Measurements from ENCODE around the gene SPIN4.
"Not testable (repeated sequence)": the region's sequence is repeated elsewhere in the genome, so short reads cannot be mapped to it uniquely, and the experiment has no call there.

SPIN4 gene

DNA sequence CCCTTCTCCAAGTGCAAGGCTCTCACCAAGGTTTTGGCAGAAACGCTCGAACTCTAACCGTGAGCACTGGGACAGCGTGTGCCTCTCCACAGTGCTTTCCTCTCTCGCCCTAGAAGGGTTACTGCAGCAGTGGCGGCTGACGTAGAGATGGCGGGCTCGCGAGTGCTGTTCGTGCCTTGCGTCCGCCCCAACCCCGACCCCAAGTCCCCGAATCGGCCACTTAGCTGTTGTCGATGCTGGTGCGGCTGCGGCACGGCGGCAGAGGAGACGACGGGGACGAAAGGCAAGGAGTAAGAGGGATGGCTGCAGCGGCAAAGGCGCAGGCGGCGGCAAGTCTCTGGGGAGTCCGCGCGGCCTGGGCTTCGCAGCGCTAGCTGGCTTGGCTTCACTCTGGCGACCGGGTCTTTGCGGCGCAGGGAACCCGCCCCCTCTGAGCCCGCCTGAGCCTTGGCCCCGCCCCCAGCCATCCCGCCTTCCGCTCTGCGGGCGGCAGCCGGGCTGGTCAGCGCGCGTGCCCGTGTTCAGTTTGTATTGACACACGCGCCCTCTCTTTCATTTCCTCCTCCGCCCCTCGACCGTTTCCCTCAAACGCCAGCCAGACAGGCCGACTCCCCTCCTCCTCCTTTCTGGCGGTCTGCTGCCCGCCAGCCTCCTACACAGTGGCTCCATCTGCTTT lies at the start of gene SPIN4:
Gene SPIN4 (minus strand): TSS at position 392 of the 676 bp plus-strand sequence. CDS start 513 bp downstream, outside the sequence.
- in situ Hi-C loops (cut with MboI; ENCODE audit: low sequenced_read_pairs) = no loop called here

DNA sequence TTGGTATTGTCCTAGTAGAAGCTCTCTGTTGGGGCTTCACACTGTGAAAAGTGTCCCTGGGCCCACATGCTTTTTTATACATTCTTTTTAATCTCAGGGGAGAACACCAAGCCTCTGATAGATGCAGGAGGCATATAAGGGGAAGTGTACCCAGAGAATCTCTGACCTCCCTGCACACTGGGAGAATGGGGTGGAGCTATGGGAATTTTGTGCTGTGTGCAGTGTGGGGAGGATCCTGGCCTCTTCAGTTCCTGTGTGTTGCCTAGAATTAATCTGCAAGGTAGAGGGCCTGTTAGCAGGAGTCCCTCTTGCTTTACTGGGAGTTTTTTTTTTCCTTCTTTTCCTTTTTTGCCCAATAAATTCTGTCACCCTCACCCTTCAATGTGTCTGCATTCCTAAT lies 49.2 kb upstream of the SPIN4 start:
- in situ Hi-C loops (cut with MboI; ENCODE audit: low sequenced_read_pairs) = no loop called here

DNA sequence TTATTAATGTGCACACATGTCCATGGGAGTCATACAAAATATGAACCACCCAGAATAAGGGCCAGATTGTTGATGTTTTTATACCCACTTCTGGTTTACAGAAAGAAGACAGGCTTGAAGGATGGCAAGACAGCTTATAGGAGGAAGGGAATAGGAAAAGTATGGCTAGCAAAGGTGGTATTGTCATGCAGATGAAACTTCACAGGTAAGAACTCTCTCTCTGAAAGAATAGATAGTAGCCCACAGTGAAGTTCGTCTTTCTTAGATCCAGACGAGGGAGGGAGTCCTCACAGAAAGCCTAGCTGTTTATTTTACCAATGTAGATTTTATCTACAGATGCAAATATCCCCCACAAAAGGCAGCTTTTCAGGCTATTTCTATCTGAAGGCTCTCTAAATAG lies 43.7 kb upstream of the SPIN4 start:
- in situ Hi-C loops (cut with MboI; ENCODE audit: low sequenced_read_pairs) = no loop called here

DNA sequence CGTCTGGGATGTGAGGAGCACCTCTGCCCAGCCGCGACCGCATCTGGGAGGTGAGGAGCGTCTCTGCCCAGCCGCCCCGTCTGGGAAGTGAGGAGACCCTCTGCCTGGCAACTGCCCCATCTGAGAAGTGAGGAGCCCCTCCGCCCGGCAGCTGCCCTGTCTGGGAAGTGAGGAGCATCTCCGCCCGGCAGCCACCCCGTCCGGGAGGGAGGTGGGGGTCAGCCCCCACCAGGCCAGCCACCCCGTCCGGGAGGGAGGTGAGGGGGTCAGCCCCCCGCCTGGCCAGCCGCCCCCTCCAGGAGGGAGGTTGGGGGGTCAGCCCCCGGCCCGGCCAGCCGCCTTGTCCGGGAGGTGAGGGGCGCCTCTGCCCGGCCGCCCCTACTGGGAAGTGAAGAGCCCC lies 42.0 kb upstream of the SPIN4 start:
- in situ Hi-C loops (cut with MboI; ENCODE audit: low sequenced_read_pairs) = not testable (repeated sequence)

DNA sequence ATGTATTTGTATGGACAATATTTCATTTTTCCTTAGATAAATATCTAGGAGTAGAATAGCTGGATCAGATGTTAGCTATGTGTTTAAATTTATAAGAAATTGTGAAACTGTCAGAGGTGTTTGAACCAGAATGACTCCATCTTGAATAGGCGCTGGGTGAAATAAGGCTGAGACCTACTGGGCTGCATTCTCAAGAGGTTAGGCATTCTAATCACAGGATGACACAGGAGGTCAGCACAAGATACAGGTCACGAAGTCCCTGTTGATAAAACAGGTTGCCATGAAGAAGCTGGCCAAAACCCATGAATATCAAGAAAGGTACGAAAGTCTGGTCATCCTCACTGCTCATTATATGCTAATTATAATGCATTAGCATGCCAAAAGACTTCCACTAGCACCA lies 36.3 kb upstream of the SPIN4 start:
- in situ Hi-C loops (cut with MboI; ENCODE audit: low sequenced_read_pairs) = no loop called here

DNA sequence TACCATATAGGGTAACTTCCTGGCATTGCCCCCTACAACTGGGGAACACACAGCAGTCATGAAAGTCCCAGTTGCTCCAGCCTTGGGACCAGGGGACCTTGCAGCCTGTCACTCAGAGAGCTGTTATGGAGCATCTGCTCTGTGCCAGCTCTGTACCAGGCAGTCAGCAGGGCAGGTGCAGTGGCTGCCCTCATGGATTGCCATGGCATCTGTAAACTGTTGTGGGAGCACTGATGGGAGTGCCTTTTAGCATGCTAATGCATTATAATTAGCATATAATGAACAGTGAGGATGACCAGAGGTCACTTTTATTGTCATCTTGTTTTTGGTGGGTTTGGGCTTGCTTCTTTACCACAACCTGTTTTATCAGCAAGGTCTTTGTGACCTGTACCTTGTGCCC lies 33.1 kb upstream of the SPIN4 start:
- in situ Hi-C loops (cut with MboI; ENCODE audit: low sequenced_read_pairs) = not testable (repeated sequence)

DNA sequence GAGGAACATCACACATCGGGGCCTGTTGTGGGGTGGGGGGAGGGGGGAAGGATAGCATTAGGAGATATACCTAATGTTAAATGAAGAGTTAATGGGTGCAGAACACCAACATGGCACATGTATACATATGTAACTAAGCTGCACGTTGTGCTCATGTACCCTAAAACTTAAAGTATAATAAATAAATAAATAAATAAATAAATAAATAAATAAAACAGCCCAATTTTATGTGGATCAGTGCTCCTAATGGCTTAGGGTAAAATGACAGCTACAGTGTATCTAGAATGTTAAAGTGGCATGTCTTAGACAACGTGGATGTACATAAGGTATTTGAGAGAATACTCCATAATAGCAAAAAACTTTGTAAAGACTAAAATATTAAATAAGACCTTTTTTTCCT lies 21.9 kb upstream of the SPIN4 start:
- in situ Hi-C loops (cut with MboI; ENCODE audit: low sequenced_read_pairs) = not testable (repeated sequence)

DNA sequence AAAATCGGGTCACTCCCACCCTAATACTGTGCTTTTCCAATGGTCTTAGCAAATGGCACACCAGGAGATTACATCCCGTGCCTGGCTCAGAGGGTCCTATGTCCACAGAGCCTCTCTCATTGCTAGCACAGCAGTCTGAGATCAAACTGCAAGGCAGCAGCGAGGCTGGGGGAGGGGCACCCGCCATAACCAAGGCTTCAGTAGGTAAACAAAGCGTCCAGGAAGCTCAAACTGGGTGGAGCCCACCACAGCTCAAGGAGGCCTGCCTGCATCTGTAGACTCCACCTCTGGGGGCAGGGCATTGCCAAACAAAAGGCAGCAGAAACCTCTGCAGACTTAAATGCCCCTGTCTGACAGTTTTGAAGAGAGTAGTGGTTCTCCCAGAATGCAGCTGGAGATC lies 16.6 kb upstream of the SPIN4 start:
- in situ Hi-C loops (cut with MboI; ENCODE audit: low sequenced_read_pairs) = not testable (repeated sequence)

DNA sequence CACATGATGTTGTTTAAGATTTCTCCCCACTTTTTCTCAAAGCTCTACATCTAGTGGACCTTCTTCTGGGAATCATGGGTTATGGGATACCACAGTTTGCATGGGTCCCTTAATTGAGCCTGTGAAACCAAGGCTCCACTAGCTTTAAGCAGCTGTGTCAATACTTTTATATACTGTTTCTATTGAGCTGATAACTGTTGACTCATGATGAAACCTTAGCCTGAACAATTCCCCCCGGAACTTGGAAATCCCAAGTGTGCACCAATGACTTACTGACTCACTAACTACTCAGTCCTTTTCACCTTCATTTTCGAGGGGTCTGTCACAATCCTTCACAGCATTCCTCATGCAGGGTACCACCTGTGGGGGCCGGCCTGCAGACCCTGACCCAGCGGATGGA lies 12.7 kb upstream of the SPIN4 start:
- in situ Hi-C loops (cut with MboI; ENCODE audit: low sequenced_read_pairs) = no loop called here

DNA sequence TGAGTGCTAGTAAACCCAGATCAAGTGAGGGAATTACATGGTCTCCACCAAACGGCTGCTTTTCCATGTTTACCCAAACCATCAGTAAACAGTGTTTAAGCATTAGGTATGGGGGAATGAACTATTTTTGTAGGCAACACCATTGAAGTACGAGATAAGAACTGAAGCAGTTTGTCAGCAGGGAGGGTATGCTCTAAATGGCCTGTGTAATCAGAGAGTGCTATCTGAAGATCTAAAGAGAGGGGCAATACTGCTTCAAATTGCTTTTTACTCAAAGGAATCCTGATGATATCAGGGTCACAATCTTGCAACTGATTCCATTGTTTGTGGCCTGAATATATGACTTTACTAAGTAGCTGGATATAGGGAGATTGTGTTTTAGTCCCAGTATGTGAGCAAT lies 10.4 kb upstream of the SPIN4 start:
- in situ Hi-C loops (cut with MboI; ENCODE audit: low sequenced_read_pairs) = no loop called here

DNA sequence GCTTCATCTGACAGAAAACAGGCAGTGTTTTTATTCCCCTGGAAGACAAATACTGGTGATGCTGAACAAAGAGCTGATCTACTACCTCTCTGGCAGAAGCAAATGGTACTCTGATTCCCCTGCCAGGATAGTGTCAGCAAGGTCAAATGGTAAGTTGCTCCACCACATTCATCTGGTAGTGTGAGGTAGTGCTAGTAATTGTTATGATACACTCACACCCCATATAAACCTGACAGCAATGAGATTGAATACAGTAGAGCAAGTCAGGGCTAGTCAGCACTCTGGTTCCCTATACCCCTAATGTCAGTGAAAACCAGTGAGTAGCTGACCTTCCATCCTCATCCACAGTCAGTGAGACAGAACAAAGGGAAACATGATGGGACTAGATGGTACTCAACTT lies 3.4 kb upstream of the SPIN4 start:
- in situ Hi-C loops (cut with MboI; ENCODE audit: low sequenced_read_pairs) = no loop called here

DNA sequence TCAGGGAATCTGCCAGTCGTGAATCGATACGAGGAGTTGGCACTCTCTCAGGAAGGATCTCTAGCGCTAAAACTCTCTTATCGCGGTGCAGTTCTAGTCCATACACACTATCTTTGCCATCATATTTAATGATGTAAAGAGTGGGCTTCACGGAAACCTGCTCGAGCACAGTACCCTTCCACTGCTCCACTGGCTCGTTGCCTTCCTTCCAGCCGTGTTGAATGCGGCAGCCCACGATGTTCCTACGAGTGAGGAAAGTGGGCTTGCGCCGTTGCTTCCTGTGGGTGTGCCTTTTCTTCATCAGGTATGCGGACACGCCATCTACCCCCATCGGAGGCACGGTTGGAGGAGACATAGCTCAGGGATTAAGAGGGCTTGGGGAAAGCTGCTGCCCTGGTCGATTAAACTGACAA lies 661 bp downstream of the SPIN4 start:
- in situ Hi-C loops (cut with MboI; ENCODE audit: low sequenced_read_pairs) = no loop called here

DNA sequence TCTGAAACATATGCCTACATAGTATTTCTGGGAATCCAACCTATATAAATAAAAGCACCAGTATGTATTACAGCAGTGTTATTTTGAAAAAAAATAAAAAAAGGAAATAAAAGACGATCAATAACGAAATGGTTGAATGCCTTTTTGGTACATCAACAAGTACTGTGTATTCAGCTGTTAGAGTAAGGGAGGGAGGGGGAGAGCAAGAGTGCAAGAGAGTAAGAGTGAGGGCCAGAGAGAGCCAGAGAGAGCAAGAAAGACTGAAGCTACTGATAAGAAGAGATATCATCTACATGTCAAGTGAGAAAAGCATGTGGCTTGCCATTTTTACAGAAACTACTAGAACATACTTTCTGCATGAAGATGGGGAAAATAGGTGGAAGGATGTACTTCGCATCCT lies 1.8 kb downstream of the SPIN4 start:
- in situ Hi-C loops (cut with MboI; ENCODE audit: low sequenced_read_pairs) = no loop called here

DNA sequence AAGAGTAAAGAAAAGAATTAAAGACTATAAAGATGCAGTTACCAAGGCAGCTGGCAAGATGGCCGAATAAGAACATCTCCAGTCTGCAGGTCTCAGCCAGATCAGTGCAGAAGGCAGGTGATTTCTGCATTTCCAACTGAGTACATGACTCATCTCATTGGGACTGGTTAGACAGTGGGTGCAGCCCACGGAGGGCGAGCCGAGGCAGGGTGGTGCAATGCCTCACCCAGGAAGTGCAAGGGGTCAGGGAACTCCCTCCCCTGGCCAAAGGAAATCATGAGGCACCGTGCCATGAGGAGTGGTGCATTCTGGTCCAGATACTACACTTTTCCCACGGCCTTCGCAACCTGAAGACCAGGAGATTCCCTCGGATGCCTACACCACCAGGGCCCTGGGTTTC lies 20.5 kb downstream of the SPIN4 start:
- in situ Hi-C loops (cut with MboI; ENCODE audit: low sequenced_read_pairs) = no loop called here

DNA sequence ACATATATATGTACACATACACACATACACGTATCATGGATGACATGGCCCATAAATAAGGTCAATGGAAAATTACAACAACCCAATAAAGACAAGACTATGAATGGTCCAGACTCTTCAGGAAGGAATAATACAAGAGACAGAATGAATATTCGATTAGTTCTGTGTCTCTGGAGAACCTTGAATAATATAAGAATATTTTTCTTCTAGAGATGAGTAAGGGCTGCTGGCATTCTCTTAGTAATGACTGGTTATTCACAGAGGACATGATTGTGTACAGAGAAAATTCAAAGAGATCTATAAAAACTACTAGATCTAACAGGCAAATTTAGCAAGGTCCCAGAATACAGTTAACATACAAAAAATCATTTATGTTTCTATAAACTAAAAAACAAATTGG lies 23.3 kb downstream of the SPIN4 start:
- in situ Hi-C loops (cut with MboI; ENCODE audit: low sequenced_read_pairs) = no loop called here

DNA sequence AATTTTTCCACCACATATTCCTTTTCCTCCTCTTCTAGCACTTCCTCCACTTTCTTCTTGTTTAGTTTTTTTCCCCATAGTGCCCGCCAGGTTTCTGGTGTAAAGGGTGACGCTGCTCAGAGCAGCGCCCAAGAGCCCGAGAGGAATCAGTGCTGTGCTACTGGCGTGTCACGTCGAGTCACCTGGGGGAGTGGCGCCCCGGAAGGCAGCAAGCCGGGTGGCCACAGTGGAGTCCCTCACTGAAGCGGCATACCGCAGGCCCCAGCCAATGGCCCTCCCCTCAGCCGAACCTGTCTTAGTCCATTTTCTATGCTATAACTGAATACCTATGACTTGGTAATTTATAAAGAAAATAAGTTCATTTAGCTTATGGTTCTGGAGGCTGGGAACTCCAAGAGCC lies 51.5 kb downstream of the SPIN4 start:
- in situ Hi-C loops (cut with MboI; ENCODE audit: low sequenced_read_pairs) = no loop called here
